DOHH2 (cell line): ENCODE results near the gene SP140.
"Not testable (repeated sequence)": the region's sequence is repeated elsewhere in the genome, so short reads cannot be mapped to it uniquely, and the experiment has no call there.

ENCODE experiments used
- H3F3A ChIP-seq: fragments of 200-600 bp; sonication (generic), shearing (Covaris generic); 2 replicates; pipeline ENCODE4 v1.6.0; 2016; ENCODE audit warnings: antibody characterized with exemption, mild to moderate bottlenecking; ENCODE audit not compliant: control insufficient read depth, insufficient read depth
- H3K27ac ChIP-seq: fragments of 200-600 bp; sonication (generic); 2 replicates; pipeline ENCODE4 v1.5.1; 2014; ENCODE audit warnings: low read depth, mild to moderate bottlenecking, low read length, moderate library complexity
- H3K27me3 ChIP-seq: fragments of 200-600 bp; sonication (generic); 2 replicates; pipeline ENCODE4 v1.6.1; 2014; ENCODE audit warnings: mild to moderate bottlenecking, low read length, mixed read lengths; ENCODE audit not compliant: control insufficient read depth
- H3K36me3 ChIP-seq: fragments of 200-600 bp; sonication (generic); 2 replicates; pipeline ENCODE4 v1.6.1; 2014; ENCODE audit warnings: mild to moderate bottlenecking, low read length, moderate library complexity, mixed read lengths; ENCODE audit not compliant: control insufficient read depth
- H3K4me1 ChIP-seq: fragments of 200-600 bp; sonication (generic); 2 replicates; pipeline ENCODE4 v1.6.1; 2014; ENCODE audit warnings: mild to moderate bottlenecking, low read length, mixed read lengths; ENCODE audit not compliant: control insufficient read depth
- H3K4me2 ChIP-seq: fragments of 200-600 bp; sonication (generic); 2 replicates; pipeline ENCODE4 v1.6.0; 2014; ENCODE audit warnings: mild to moderate bottlenecking, low read length, moderate library complexity
- H3K4me3 ChIP-seq: fragments of 200-600 bp; sonication (generic); 2 replicates; pipeline ENCODE4 v1.5.1; 2014; ENCODE audit warnings: mild to moderate bottlenecking, low read length, mixed read lengths
- H3K79me2 ChIP-seq: fragments of 200-600 bp; sonication (generic); 2 replicates; pipeline ENCODE4 v1.6.1; 2014; ENCODE audit warnings: mild to moderate bottlenecking, low read length, mixed read lengths; ENCODE audit not compliant: control insufficient read depth
- H3K9me2 ChIP-seq: fragments of 200-600 bp; sonication (generic); replicated peaks from 2 replicates; pipeline ENCODE4 v1.6.1; 2014; ENCODE audit warnings: mild to moderate bottlenecking, low read length, mixed read lengths; ENCODE audit not compliant: control insufficient read depth
- H3K9me3 ChIP-seq: fragments of 200-600 bp; sonication (generic); 2 replicates; pipeline ENCODE4 v1.6.1; 2014; ENCODE audit warnings: antibody characterized with exemption, low read length, mixed read lengths; ENCODE audit not compliant: control insufficient read depth, insufficient read depth
- H4K20me1 ChIP-seq: fragments of 200-600 bp; sonication (generic); 2 replicates; pipeline ENCODE4 v1.6.0; 2014; ENCODE audit warnings: low read depth, mild to moderate bottlenecking, antibody characterized with exemption, low read length, moderate library complexity; ENCODE audit not compliant: control insufficient read depth, insufficient read depth
- CTCF ChIP-seq: fragments of 200-600 bp; sonication (generic); IDR thresholded peaks from one replicate; pipeline ENCODE4 v1.5.1; 2014; ENCODE audit warnings: antibody characterized with exemption, mild to moderate bottlenecking, low read depth, low read length; ENCODE audit not compliant: poor library complexity, severe bottlenecking
- EZH2phosphoT487 ChIP-seq: fragments of 200-600 bp; sonication (generic); IDR thresholded peaks from 2 replicates; pipeline ENCODE4 v1.6.1; 2017; ENCODE audit warnings: borderline replicate concordance, mild to moderate bottlenecking, antibody characterized with exemption, low read length, moderate library complexity, mixed read lengths

Gene SP140

GRCh38 chr2:230305416-230306275, 80.1 kb downstream of the SP140 start:
- Histone ChIP-seq H3F3A (no peaks in the 10 kb centered on the region), H3K4me2 (no peak overlapping the region), H3K27me3 (no peaks in the 10 kb centered on the region), H3K4me3 (no peak overlapping the region), H3K27ac (no peak overlapping the region), H3K79me2 (no peaks in the 10 kb centered on the region), H4K20me1 (no peaks in the 10 kb centered on the region), H3K9me2 (no peaks in the 10 kb centered on the region), H3K4me1 (no peaks in the 10 kb centered on the region), H3K9me3 (peaks cover 24% of the 10 kb centered on the region; the same call in 1 of the 2 replicates), H3K36me3 (no peaks in the 10 kb centered on the region)
- TF ChIP-seq EZH2phosphoT487 (no peak), CTCF (no peak)

- no peak overlapping the region for H3K4me3 ChIP-seq
- no peaks in the 10 kb centered on the region for H3K4me1 ChIP-seq
- H3K27ac ChIP-seq, result no peak overlapping the region
- no peaks in the 10 kb centered on the region for H3K27me3 ChIP-seq
- TF ChIP-seq CTCF (no peak), EZH2phosphoT487 (no peak)
- no peak overlapping the region for H3K4me2 ChIP-seq
- H3K79me2 ChIP-seq, result no peaks in the 10 kb centered on the region
- no peaks in the 10 kb centered on the region for H3K36me3 ChIP-seq
- H4K20me1 ChIP-seq, result no peaks in the 10 kb centered on the region
- no peaks in the 10 kb centered on the region for H3F3A ChIP-seq
- H3K9me2 ChIP-seq, result no peaks in the 10 kb centered on the region
- peaks cover 24% of the 10 kb centered on the region; the same call in 1 of the 2 replicates for H3K9me3 ChIP-seq
These were observed 80.9 kb downstream of the SP140 start for GRCh38 chr2:230306474-230306873.

GRCh38 chr2:230307485-230307884, 81.9 kb downstream of the SP140 start:
- Histone ChIP-seq H3K9me3 (peaks cover 24% of the 10 kb centered on the region; the same call in 1 of the 2 replicates), H4K20me1 (no peaks in the 10 kb centered on the region), H3K27me3 (no peaks in the 10 kb centered on the region), H3K27ac (no peak overlapping the region), H3K4me3 (no peak overlapping the region), H3F3A (no peaks in the 10 kb centered on the region), H3K79me2 (no peaks in the 10 kb centered on the region), H3K9me2 (no peaks in the 10 kb centered on the region), H3K4me1 (no peaks in the 10 kb centered on the region), H3K4me2 (no peak overlapping the region), H3K36me3 (no peaks in the 10 kb centered on the region)
- no peak for TF ChIP-seq EZH2phosphoT487

- Histone ChIP-seq H3K36me3 (no peaks in the 10 kb centered on the region), H3K27me3 (no peaks in the 10 kb centered on the region), H3K4me2 (no peak overlapping the region), H3K4me3 (no peak overlapping the region), H3K4me1 (no peaks in the 10 kb centered on the region), H3K27ac (no peak overlapping the region), H4K20me1 (no peaks in the 10 kb centered on the region), H3K79me2 (no peaks in the 10 kb centered on the region), H3F3A (no peaks in the 10 kb centered on the region), H3K9me3 (peaks cover 24% of the 10 kb centered on the region; the same call in 1 of the 2 replicates), H3K9me2 (no peaks in the 10 kb centered on the region)
- TF ChIP-seq EZH2phosphoT487, result no peak
- no peak for TF ChIP-seq CTCF
These were observed 83.0 kb downstream of the SP140 start for GRCh38 chr2:230308402-230309000.

DNA sequence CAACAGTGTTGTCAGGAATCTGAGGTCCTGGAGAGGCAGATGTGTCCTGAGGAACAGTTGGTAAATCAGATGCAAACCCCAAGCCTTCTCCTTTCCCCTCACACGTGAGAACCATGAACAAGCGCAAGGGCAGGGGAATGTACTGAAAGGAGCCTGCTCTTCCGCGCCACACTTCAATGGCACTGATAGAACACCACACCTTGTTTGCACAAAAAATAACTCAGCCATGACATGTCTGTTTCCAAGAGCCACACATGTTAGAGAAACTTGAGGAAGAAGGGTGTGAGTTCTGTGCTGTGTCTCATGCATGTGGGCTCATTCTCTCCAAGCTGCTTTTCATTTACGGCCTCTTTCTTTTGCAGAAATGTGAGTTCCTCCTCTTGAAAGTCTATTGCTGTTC, 85.3 kb downstream of the SP140 start:
- not testable (repeated sequence) for H3K36me3 ChIP-seq, H3K4me3 ChIP-seq, H3K4me2 ChIP-seq, H3F3A ChIP-seq, H4K20me1 ChIP-seq, H3K79me2 ChIP-seq, H3K9me2 ChIP-seq, H3K4me1 ChIP-seq, H3K27ac ChIP-seq, H3K27me3 ChIP-seq
- peaks cover 14% of the 10 kb centered on the region; the same call in 1 of the 2 replicates for H3K9me3 ChIP-seq
